GM18519 (cell line): Measurements from ENCODE around the gene ANO7.

Experiments used
- ATAC-seq: cut with Tn5 transposase; IDR thresholded peaks from one replicate; pipeline ENCODE4 v1.9.1; 2021; ENCODE audit warnings: mild to moderate bottlenecking, moderate library complexity; ENCODE audit not compliant: unreplicated experiment, low FRiP score

The ANO7 gene

GRCh38 chr2:241241669-241242068, 53.2 kb downstream of the ANO7 start:
- ATAC-seq = no peak

DNA sequence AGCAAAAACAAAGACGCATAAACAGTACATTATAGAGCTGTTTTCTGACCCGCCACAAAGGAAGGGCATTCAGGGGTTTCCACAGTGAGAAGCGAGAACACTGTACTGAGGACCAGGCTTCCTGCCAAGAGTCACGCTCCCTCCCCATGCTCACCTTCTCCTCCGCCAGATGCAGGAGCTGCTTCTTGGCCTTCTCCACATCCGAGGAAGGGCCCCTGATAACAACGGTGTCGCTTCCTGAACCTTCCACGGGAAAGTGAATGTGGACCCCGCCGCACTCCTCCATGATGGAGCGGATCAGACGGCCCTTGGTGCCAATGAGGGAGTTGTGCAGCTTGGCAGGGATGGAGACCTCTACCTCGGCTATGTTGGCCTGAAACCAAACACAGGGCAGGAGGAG, 53.8 kb downstream of the ANO7 start:
- ATAC-seq = no peak

GRCh38 chr2:241244368-241244767, 55.9 kb downstream of the ANO7 start:
- ATAC-seq = no peak

DNA sequence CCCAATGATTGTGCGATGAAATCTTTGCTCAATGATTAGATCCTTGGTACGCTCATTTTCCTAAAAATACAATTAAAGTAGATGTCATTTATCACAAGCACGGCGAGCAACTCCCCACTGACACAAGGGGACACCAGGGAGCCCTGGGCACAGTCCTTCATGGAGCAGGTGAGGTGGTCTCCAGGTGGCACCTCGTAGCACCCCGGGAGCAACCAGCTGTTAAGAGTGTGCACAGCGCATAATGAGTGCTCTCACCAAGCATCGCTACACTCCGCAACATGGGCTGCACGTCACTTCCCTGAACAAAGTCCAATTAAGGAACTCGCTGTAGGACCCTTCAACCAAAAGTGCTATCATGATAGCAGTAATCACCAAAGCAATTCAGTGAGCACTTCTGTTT, 59.8 kb downstream of the ANO7 start:
- no peak for ATAC-seq

DNA sequence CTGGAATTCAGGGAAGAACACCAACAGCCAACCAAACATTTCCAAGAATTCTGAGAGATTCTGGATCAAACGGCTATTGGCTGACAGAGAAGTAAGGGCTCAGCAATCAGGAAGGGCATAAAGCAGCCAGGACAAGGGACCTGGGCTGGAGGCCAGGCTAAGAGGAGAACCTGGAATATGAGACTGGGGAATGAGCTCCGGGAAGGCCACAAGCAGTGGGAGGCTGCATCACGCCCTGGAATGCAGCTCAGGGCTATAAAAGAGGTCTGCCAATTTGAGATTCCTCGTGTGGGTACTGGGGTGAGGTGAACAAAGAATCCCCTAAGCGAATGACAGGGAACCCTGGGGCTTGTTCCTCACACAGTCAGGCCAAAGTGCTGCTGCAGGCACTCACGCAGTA, 60.4 kb downstream of the ANO7 start:
- no peak for ATAC-seq

GRCh38 chr2:241249654-241250053, 61.2 kb downstream of the ANO7 start:
- no peak for ATAC-seq

DNA sequence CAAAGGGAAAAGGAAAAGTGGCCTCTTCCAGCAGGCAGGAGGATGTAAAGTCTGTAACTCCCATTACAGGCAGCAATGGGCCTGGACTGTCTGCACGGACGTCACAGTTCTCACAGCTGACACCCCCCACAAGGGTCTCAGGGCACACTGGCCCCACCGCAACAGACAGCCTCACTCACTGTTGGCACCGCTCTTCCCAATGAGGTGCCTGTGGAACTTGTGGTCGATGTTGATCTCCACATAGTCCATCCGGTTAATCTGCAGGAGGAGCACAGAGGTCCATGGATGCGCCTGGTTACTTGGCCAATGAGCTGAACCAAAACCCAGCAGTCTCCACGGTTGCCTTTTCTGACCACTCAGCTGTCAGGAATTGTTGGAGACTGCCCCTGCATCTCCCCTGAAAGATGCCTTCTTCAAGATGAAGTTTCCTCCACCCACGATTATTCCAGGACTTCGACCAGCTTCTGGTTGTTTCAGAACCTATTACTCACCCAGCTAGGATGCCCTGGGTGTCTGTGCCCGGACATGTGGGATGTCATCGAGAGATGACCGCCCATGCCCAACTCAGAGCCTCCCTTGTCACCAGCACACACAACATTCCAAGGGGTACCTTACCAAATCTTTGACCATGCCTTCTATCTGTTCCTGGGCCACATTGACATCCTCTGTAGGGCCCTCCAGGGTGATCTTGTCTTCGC, 64.5 kb downstream of the ANO7 start:
- ATAC-seq = no peak

- ATAC-seq = no peak
These were observed 66.5 kb downstream of the ANO7 start for GRCh38 chr2:241254904-241255351.

DNA sequence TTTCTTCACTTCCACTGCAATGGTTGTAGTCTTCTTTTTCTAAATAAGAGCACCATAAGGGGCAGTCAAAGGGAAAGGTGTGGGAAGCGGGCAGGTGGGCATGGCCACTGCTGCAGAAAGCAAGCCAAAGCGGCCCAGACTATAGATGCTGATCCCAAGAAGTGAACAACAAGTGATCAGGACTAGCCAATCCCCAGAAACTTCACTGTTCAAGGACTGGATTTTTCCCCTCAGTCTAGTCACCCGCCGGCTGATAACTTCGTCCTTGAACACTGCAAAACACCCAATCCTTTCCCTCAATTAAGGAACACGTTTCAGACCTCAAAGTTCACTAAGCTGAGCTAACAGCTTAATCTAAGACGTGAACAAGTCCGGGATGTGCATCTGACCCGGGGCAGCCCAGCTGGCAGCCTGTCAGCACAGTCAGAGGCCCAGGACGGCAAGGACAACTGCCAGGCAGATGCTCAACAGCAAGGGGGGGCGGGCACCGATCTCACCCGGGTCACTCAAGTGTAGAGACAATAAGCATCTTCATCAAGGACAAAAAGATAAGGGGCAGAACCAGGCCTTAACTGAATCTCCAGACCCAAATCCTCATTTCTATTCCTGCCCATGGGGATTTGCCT, 67.2 kb downstream of the ANO7 start:
- ATAC-seq = no peak

DNA sequence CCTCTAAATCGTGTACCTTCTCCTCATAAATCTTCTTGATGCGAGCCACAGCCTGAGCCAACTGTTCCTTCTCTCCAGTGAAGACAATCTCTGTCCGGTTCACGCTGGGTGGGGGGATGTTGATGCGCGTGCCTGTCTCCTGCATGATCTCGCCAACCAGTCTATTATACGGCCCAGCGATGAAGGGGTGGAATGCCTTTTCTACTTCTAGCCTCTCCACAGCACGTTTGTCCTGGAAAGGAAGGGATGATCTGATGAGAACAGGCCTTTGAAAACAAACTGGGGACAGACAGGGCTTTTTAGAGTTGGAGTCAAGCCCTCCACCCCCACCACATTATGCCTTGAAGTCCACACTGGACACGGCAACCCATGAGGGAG, 67.7 kb downstream of the ANO7 start:
- no peak for ATAC-seq

GRCh38 chr2:241257419-241258032, 69.0 kb downstream of the ANO7 start:
- ATAC-seq = no peak

GRCh38 chr2:241258505-241259280, 70.2 kb downstream of the ANO7 start:
- no peak for ATAC-seq

DNA sequence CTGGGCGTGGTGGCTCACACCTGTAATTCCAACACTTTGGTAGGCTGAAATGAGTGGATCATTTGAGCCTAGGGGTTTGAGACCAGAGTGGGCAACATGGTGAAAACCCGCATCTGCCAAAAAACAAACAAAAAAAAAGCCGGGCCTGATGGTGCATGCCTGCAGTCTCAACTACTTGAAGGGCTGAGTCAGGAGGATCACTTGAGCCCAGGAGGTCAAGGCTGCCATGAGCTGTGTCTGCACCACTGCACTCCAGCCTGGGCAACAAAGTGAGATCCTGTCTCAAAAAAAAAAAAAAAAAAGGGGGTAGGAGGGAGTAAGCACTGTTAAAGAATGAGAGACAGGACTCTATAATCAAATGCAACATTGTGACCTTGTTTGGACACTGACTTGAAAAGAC, 72.4 kb downstream of the ANO7 start:
- ATAC-seq = no peak

DNA sequence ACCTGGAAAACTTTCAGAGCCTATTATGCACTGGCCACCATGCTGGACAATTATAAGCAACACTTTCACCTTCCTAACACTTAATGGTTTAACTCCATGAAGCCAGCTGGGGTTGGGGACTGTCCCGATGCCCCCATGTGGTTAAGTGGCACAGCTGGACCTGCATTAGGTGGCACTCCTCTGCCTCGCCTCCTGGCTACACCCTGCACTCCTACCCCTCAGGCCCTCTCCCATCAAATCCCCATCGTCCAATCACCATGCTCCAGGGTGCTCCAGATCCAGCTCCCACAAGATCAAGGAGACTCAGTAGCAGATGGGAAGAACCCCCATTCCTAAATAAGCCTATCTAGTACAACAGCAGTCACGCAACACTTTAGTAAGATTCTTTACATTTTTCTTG, 73.2 kb downstream of the ANO7 start:
- ATAC-seq = no peak

DNA sequence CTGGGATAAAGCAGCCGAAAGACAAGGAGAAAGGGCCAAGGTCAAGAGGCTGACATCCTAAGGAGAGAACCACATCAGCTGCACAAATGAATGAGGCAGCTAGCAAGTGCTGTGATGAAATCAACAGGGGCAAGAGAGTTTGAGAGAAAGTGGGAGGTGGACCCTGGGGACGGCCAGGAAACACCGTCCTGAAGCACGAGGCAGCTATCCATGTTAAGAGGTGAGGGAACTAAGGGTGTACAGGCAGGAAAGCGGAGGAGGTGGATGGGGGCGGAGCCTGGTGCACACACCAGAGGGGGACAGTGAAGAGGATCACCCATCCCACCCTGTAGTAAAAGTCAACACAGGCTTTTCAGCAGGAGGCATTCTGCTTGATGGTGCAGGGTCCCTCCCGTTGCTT, 74.6 kb downstream of the ANO7 start:
- ATAC-seq = no peak

DNA sequence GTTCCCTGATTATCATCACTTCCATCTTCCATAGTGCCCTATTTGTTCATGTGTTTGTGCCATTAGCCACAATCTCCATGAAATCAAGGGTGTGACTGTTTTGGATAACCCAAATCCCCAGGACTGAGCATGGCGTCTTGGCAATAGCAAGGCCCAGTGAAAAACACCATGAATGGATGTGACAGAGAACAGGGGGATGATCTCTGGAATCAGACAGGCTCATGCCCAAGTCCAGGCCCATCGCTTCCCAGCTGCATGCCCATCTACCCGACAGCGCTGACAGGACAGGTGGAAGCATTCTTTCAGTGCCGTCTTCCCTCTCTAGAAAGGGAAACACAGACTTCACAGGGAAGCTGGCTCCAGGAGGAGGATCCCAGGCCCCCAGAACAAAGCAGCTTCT, 77.0 kb downstream of the ANO7 start:
- ATAC-seq = no peak

DNA sequence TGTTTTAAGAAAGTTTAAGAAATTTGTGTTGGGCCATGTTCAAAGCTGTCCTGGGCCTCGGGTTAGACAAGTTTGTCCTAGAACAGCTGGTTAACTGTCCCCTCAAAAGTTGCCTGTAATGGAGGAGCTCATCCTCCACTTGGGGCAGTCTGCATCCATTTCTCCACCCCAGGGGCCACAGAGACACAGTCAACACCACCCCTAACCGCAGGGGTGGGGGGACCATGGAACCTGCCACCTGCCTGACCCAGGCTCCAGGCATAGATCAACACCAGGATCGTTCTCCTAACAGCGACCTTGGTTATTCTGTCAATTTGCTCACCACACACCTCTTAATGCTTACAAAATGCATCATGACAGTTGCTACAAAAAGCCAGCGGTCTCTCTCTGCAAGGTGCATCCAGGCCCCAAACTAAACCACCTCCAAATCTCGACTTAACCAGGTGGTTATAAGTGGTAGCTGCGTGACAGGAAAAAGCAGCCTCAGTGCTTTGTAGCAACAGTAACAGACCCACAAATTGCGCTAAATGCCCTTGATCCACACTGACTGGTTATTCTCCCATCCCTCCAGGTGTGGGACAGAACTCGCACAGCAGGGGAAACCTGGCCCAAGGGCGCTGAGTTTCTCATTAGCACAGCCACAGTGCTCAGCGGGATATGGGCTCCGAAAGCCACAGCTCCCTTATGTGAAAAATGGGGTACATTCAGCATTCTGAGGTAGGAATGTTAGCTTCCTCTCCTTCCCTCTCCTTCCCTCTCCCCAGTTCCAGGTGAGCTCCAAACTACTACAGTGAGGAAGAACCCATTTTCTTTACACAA, 79.0 kb downstream of the ANO7 start:
- no peak for ATAC-seq

DNA sequence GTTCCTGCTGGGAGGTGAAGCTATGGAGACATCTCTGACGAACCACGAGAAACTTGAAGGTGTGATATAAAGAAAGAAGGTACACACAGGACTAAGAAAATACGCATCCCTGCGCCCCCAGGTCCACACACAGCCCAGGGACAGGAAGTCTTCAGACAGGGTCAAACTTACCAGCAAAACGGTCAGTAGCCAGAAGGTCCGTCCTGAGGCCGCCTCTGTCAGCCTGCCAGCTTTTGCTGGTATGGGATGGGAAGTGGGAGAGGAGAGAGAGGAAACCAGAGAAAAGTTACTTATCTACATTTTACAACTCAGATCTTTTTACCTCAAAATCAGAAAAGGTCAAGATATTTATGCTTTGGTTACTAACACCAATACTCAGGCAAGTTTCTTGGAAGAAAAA, 79.8 kb downstream of the ANO7 start:
- ATAC-seq = no peak

DNA sequence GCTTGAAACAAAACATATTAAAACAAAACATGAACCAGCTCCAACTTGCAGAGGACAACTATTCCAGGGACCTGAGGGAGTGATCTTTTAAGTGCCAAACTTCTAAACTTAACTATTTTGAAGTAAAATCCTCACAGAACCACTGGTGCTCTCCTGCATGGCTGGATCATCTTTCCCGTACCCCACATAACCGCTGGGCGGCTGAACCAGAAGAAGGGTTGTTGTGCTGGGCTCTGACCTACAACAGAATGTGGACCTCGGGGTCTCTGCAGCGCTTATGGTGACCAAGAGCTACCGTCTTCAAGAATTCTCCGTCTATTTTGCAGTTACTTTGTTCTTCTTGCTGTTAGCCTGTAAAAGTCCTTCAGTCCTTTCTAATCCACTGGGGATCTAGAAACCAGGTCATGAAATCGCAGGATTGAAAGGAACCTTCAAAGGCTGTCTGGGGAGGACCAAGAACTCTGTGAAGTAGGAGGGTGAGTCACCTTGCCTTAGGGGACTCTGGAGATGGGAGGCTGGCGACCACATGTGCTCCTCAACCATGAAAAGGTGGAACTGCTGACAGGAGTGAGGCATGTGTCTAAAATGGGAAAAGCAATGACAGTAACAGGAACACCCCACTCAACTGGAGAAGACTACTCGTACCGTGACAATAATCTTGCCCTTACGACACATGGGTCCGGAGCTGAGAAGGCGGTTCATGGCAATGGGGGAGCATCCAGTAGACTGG, 80.4 kb downstream of the ANO7 start:
- ATAC-seq = no peak
